Adrenal gland (tissue), 12 donors: ENCODE data around the gene MCM3AP. TPM values are rescaled to one million over a fixed set of nuclear protein-coding genes. Genes with fewer than 3 reads are reported as not detected.

Experiments used
- DNase-seq, 7 donors: peaks; one replicate each; pipeline ENCODE4 v3.0.0-alpha.2; 2019 to 2020
- H3K27ac ChIP-seq, 5 donors: fragments of 200-600 bp; sonication (generic) in 4 of 5; 1 replicate in 3 of 5; 2 replicates in 2 of 5; pipeline versions ENCODE4 v1.5.1 to v1.8.0; 2016 to 2020; ENCODE audit warnings: mild to moderate bottlenecking in 1 of 5
- H3K27me3 ChIP-seq: fragments of 200-600 bp; 2 replicates; pipeline ENCODE4 v1.8.0; 2021
- H3K36me3 ChIP-seq, 2 donors: fragments of 200-600 bp; replicated peaks in 1 of 2; 1 replicate in 1 of 2; 2 replicates in 1 of 2; pipeline versions ENCODE4 v1.5.1 to v1.8.0; 2018 to 2022
- H3K4me1 ChIP-seq, 2 donors: fragments of 200-600 bp; replicated peaks in 1 of 2; 1 replicate in 1 of 2; 2 replicates in 1 of 2; pipeline versions ENCODE4 v1.5.1 to v1.8.0; 2018 to 2021
- H3K4me3 ChIP-seq, 4 donors: fragments of 200-600 bp; sonication (generic) in 3 of 4; one replicate each; pipeline ENCODE4 v1.5.1; 2016 to 2018
- H3K9me3 ChIP-seq, 3 donors: fragments of 200-600 bp; sonication (generic) in 1 of 3; replicated peaks in 1 of 3; 1 replicate in 2 of 3; 2 replicates in 1 of 3; pipeline versions ENCODE4 v1.5.1 to v1.8.0; 2016 to 2021
- POLR2A ChIP-seq, 2 donors: fragments of 450-650 bp; IDR thresholded peaks; one replicate each; pipeline ENCODE4 v1.6.1; 2017; ENCODE audit warnings: antibody characterized with exemption in 2 of 2, mild to moderate bottlenecking in 2 of 2, moderate library complexity in 1 of 2
- WGBS, 4 donors: extraction: QIAGEN DNeasy Blood & Tissue Kit in 2 of 4; methylation state at CpG; one replicate each; pipeline versions ENCODE4 v1.1.5 to v1.1.7; 2013 to 2017; 5-methylcytosine and 5-hydroxymethylcytosine counted together
- intact Hi-C, 2 donors: fragments of 100-400 bp; cut with DNase I; formaldehyde crosslinking; loops; one replicate each; pipeline versions ENCODE4 v1.14.1 to v1.15.0; 2022 to 2023
- polyA plus RNA-seq, 3 donors: library from polyadenylated mRNA; stranded (reverse); fragments of 200-250 nt in 2 of 3; fragments of 350-450 nt in 1 of 3; fragmentation: Illumina TruSeq in 1 of 3; extraction: RNeasy Lipid Tissue Mini Kit (QIAGEN cat#74804) in 1 of 3; gene quantifications; one replicate each; pipeline ENCODE4 v1.2.3, GENCODE V29; 2013 to 2014
- total RNA-seq, 9 donors: library from RNA; depleted of rRNA in 4 of 9; stranded (reverse); fragments of >200 nt in 4 of 9; fragments of 120-200 nt in 1 of 9; fragmentation: NEBNext Ultra II Directional in 1 of 9; extraction: Animal tissue kit (Norgen Biotek cat#: 25700) in 1 of 9; gene quantifications; one replicate each; pipeline versions ENCODE4 v1.1.0 to v1.2.4, GENCODE V29; 2013 to 2023
- TF ChIP-seq, protein P1 (sequence below), 6 experiments: fragments of 450-650 bp in 4 of 6; fragments of 200-600 bp in 2 of 6; sonication (generic) in 1 of 6; IDR thresholded peaks; 1 replicate in 5 of 6; 2 replicates in 1 of 6; pipeline versions ENCODE4 v1.5.1 to v1.8.0; 2016 to 2021; ENCODE audit warnings: antibody characterized with exemption in 6 of 6, mild to moderate bottlenecking in 2 of 6, moderate library complexity in 1 of 6
- donor health status: healthy with polysubstance abuse.
- donor health status: Bipolar disorder and iron deficiency.
- donor health status: DM: yes; HTN: yes; CAD: no.
- donor health status: DM: no; HTN: no; CAD: no.
- donor health status: DM: no; HTN: no; CAD: no.
- donor health status: DM: yes; HTN: yes; CAD: no.

Gene MCM3AP
- total and polyA plus RNA-seq, 12 donors = 34.8 to 89.4 (median 70.1) TPM

DNA sequence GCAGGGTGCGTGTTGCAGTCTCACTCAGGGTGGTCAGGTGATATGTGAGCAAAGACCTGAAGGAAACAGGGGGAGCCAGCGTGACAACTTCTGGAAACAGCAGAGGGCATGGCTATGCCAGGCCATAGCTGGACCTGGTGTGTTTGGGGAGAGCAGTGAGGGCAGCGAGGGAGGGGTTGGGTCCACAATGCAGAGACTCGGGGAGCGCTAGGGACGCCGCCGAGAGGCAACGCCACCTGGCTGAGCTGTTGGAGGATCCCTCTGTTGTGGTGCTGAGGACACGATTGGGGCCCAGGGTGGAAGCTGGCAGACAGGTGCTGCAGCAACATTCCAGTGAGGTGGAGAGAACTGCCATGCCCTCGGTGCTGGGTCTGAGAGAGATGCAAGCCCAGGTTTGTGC, 30.2 kb downstream of the MCM3AP start:
- Histone ChIP-seq H3K27me3 (no peaks in the 10 kb centered on the region), H3K9me3 (no peaks in the 10 kb centered on the region), H3K4me1 (no peaks in the 10 kb centered on the region), H3K36me3 (peaks cover 0 to 97% of the 10 kb centered on the region in 2 donors), H3K4me3 (no peak overlapping the region), H3K27ac (no peak overlapping the region)
- DNase-seq = no peak
- intact Hi-C loops = loop anchor here in 1 of 2 donors (10.0 kb wide), 1 partner anchor 110 kb away; no protein-coding TSS in a partner anchor
- WGBS, 4 donors = 88 to 94% (median 92%) methylated on average over 11 of the region's 11 CpGs
- TF ChIP-seq POLR2A (IDR thresholded peaks at IDR 0.05) = no peak
- TF ChIP-seq, protein P1, sequence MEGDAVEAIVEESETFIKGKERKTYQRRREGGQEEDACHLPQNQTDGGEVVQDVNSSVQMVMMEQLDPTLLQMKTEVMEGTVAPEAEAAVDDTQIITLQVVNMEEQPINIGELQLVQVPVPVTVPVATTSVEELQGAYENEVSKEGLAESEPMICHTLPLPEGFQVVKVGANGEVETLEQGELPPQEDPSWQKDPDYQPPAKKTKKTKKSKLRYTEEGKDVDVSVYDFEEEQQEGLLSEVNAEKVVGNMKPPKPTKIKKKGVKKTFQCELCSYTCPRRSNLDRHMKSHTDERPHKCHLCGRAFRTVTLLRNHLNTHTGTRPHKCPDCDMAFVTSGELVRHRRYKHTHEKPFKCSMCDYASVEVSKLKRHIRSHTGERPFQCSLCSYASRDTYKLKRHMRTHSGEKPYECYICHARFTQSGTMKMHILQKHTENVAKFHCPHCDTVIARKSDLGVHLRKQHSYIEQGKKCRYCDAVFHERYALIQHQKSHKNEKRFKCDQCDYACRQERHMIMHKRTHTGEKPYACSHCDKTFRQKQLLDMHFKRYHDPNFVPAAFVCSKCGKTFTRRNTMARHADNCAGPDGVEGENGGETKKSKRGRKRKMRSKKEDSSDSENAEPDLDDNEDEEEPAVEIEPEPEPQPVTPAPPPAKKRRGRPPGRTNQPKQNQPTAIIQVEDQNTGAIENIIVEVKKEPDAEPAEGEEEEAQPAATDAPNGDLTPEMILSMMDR (IDR thresholded peaks at IDR 0.05) = no peak

DNA sequence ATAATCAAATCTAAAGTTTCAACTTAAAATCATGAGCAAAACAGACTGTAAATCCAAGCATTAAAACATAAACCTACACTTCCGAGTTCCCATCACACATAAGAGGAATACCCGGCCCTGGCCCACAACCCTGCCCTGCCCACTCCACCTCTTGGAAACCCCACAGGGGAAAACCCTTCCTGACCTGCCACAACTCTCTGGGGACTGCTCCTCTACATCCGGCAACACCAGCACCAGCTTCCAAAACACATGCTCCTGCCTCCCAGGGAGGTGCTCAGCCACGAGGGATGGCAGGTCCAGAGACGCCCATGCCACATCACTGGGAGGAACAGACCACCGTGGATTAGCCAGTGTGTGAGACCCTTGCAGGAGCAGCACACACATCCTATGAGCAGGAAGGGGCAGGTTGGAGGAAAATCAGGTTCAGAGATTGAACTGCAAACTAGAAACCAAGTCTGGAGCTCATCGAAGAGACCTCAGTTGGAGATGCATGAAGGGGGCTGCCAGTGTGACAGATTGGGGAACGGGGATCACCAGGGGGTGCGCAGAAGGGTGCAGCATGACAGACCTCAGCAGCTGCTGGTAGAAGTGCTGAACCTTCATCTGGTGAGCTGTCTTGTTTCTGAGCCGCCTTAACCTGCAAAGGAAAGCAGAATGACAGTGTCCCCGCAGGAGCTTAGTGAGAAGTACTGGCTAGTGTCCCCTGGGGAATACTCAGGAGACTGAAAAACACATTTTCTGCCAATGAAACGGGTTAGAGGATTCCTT, 31.0 kb downstream of the MCM3AP start:
- TF ChIP-seq, protein P1 (IDR thresholded peaks at IDR 0.05) = no peak
- TF ChIP-seq POLR2A (IDR thresholded peaks at IDR 0.05) = no peak
- H3K9me3 ChIP-seq = no peaks in the 10 kb centered on the region
- no peak overlapping the region for H3K4me3 ChIP-seq
- DNase-seq = no peak
- peaks cover 0 to 97% of the 10 kb centered on the region in 2 donors for H3K36me3 ChIP-seq
- intact Hi-C loops = loop anchor here (5.0 to 10.0 kb wide), 2 partner anchors 110 to 1802 kb away; no protein-coding TSS in a partner anchor
- WGBS, 4 donors = 82 to 88% (median 86%) methylated on average over 10 to 12 of the region's 12 CpGs
- no peaks in the 10 kb centered on the region for H3K27me3 ChIP-seq
- no peak overlapping the region for H3K27ac ChIP-seq
- no peaks in the 10 kb centered on the region for H3K4me1 ChIP-seq

DNA sequence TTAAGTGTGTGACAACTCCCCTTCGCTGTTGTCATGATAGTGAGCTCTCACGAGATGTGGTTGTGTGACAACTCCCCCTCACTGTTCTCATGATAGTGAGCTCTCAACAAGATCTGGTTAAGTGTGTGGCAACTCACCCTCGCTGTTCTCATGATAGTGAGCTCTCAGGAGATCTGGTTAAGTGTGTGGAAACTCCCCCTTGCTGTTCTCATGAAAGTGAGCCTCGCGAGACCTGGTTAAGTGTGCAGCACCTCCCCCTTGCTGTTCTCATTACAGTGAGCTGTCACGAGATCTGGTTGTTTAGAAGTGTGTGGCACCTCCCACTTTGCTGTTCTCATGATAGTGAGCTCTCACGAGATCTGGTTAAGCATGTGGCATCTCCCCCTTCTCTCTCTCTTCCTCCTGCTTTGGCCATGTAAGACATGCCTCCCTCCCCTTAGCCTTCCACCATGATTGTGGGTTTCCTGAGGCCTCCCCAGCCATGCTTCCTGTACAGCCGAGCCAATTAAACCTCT, 31.7 kb downstream of the MCM3AP start:
- TF ChIP-seq, protein P1 (IDR thresholded peaks at IDR 0.05) = no peak
- no peak for TF ChIP-seq POLR2A (IDR thresholded peaks at IDR 0.05)
- Histone ChIP-seq H3K36me3 (peaks cover 0 to 97% of the 10 kb centered on the region in 2 donors), H3K27ac (no peak overlapping the region), H3K4me1 (no peaks in the 10 kb centered on the region), H3K4me3 (no peak overlapping the region), H3K9me3 (no peaks in the 10 kb centered on the region), H3K27me3 (no peaks in the 10 kb centered on the region)
- intact Hi-C loops = loop anchor here (5.0 to 10.0 kb wide), 2 partner anchors 109 to 1801 kb away; no protein-coding TSS in a partner anchor
- no peak for DNase-seq
- WGBS, 4 donors = 75 to 81% (median 77%) methylated on average over 8 of the region's 8 CpGs

DNA sequence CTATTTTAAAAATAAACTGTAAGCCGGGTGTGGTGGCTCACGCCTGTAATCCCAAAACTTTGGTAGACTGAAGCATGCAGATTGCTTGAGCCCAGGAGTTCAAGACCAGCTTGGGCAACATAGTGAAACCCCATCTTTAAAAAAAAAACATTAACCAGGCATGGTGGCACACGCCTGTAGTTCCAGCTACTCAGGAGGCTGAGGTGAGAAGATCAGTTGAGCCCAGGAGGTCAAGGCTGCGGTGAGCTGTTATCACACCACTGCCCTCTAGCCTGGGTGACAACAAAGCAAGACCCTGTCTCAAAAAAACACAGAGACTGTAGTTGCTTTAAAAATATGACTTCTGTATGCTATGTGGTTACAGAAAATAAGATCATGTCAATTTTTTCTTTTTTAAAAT, 32.6 kb downstream of the MCM3AP start:
- intact Hi-C loops = loop anchor here (5.0 to 10.0 kb wide), 2 partner anchors 108 to 1801 kb away; no protein-coding TSS in a partner anchor

More for the DNA sequence above, 32.6 kb downstream of the MCM3AP start:
- Histone ChIP-seq H3K4me3 (no peak overlapping the region), H3K27me3 (no peaks in the 10 kb centered on the region), H3K36me3 (peaks cover 0 to 91% of the 10 kb centered on the region in 2 donors), H3K4me1 (no peaks in the 10 kb centered on the region), H3K27ac (no peak overlapping the region), H3K9me3 (no peaks in the 10 kb centered on the region)
- DNase-seq = no peak
- no peak for TF ChIP-seq POLR2A (IDR thresholded peaks at IDR 0.05)
- TF ChIP-seq, protein P1 (IDR thresholded peaks at IDR 0.05) = no peak
- WGBS, 4 donors = 91 to 93% (median 91%) methylated on average over 4 of the region's 4 CpGs
